A549 (cell line): ENCODE measurements around the gene MADD. TPM values are rescaled to one million over a fixed set of nuclear protein-coding genes. Genes with fewer than 3 reads are reported as not detected.
A peak's percentile ranks its signal among the peaks of the same experiment; 100 is the strongest.

ENCODE experiments used
- ATAC-seq, 2 experiments: fragments of 200-7000 bp in 1 of 2; fragments of >200 bp in 1 of 2; cut with Nextera tagmentation in 1 of 2; cut with Tn5 transposase in 1 of 2; 3 replicates each; pipeline versions ENCODE4 v1.8.0 to v1.9.1; 2018 to 2020; ENCODE audit warnings: mild to moderate bottlenecking in 1 of 2, moderate library complexity in 1 of 2
- CTCF ChIA-PET: fragments of 300-600 bp; sonication (Branson Sonifier 250); formaldehyde crosslinking; extraction: SDS; loops from one replicate; lab custom pipeline; 2021; ENCODE audit warnings: antibody characterized with exemption, inconsistent platforms; lab: Yijun Ruan, JAX
- POLR2A ChIA-PET: fragments of 350-600 bp; formaldehyde crosslinking; extraction: SDS; loops from one replicate; lab custom pipeline; 2021; ENCODE audit warnings: antibody characterized with exemption, inconsistent platforms; lab: Yijun Ruan, JAX
- DNase-seq, 2 experiments: peaks; one replicate each; pipeline versions ENCODE4 v3.0.0 to v3.0.0-alpha.2; 2011 to 2016; ENCODE audit warnings: low read depth in 1 of 2, low spot score in 1 of 2
- FAIRE-seq: peaks from 2 replicates; lab custom pipeline; 2011; peaks lifted over from hg19 to GRCh38; lab: Jason Lieb, UNC
- H3K27ac ChIP-seq, 2 experiments: fragments of >200 bp; sonication (Bioruptor Twin); formaldehyde crosslinking; 3 replicates each; pipeline ENCODE4 v1.5.1; 2016 to 2017
- H3K4me1 ChIP-seq: fragments of >200 bp; sonication (Bioruptor Twin); formaldehyde crosslinking; 3 replicates; pipeline ENCODE4 v1.6.1; 2016
- H3K4me2 ChIP-seq: fragments of >200 bp; sonication (Bioruptor Twin); formaldehyde crosslinking; 3 replicates; pipeline ENCODE4 v1.6.1; 2016
- H3K4me3 ChIP-seq: fragments of >200 bp; sonication (Bioruptor Twin); formaldehyde crosslinking; 3 replicates; pipeline ENCODE4 v1.5.1; 2016
- H3K9me3 ChIP-seq: fragments of >200 bp; sonication (Bioruptor Twin); formaldehyde crosslinking; 3 replicates; pipeline ENCODE4 v1.6.1; 2016
- ATOH8 ChIP-seq: fragments of 250-450 bp; sonication (Bioruptor Pico); IDR thresholded peaks from 2 replicates; pipeline ENCODE4 v1.5.0; 2020; ENCODE audit warnings: low read depth, mild to moderate bottlenecking, moderate library complexity
- BHLHE40 ChIP-seq: IDR thresholded peaks from 2 replicates; pipeline ENCODE4 v1.6.1; 2012; ENCODE audit warnings: low read depth, low read length, inconsistent platforms
- CBX2 ChIP-seq: fragments of 200-600 bp; sonication (generic); IDR thresholded peaks from 2 replicates; pipeline ENCODE4 v1.6.1; 2016; ENCODE audit warnings: low read depth, mild to moderate bottlenecking, borderline replicate concordance
- CHD2 ChIP-seq: fragments of 150-350 bp; IDR thresholded peaks from 2 replicates; pipeline ENCODE4 v1.6.1; 2014; ENCODE audit warnings: low read length; ENCODE audit not compliant: partially characterized antibody
- CHD4 ChIP-seq: fragments of 200-600 bp; sonication (generic); IDR thresholded peaks from 2 replicates; pipeline ENCODE4 v1.6.1; 2016; ENCODE audit warnings: antibody characterized with exemption, mild to moderate bottlenecking, borderline replicate concordance
- EHF ChIP-seq: fragments of 250-450 bp; sonication (Bioruptor Pico); IDR thresholded peaks from 2 replicates; pipeline ENCODE4 v1.5.0; 2020; ENCODE audit warnings: mild to moderate bottlenecking
- FOXS1 ChIP-seq: fragments of 250-450 bp; sonication (Bioruptor Pico); IDR thresholded peaks from 2 replicates; pipeline ENCODE4 v1.5.0; 2020; ENCODE audit warnings: mild to moderate bottlenecking, moderate library complexity
- HES2 ChIP-seq: fragments of >200 bp; sonication (Bioruptor Twin); formaldehyde crosslinking; IDR thresholded peaks from 2 replicates; pipeline ENCODE4 v1.6.1; 2016
- HEYL ChIP-seq: fragments of 250-450 bp; sonication (Bioruptor Pico); IDR thresholded peaks from 2 replicates; pipeline ENCODE4 v1.8.0; 2021; ENCODE audit warnings: mild to moderate bottlenecking, moderate library complexity
- HMGXB4 ChIP-seq: fragments of 250-450 bp; sonication (Bioruptor Pico); IDR thresholded peaks from 2 replicates; pipeline ENCODE4 v1.5.0; 2021; ENCODE audit warnings: mild to moderate bottlenecking, moderate library complexity, borderline replicate concordance
- HOXA7 ChIP-seq: fragments of 250-450 bp; sonication (Bioruptor Pico); IDR thresholded peaks from 2 replicates; pipeline ENCODE4 v1.5.0; 2020; ENCODE audit warnings: mild to moderate bottlenecking, moderate library complexity
- HOXB13 ChIP-seq: fragments of 250-450 bp; sonication (Bioruptor Pico); IDR thresholded peaks from 2 replicates; pipeline ENCODE4 v1.5.0; 2020; ENCODE audit warnings: low read depth, mild to moderate bottlenecking, moderate library complexity
- JUN ChIP-seq, 2 experiments: fragments of >200 bp; sonication (Bioruptor Twin); formaldehyde crosslinking; IDR thresholded peaks; 2 replicates in 1 of 2; 3 replicates in 1 of 2; pipeline ENCODE4 v1.6.1; 2016 to 2017
- NFE2L2 ChIP-seq: fragments of 150-350 bp; conservative IDR thresholded peaks from 2 replicates; pipeline ENCODE4 v1.6.1; 2014; ENCODE audit warnings: low read length
- PHF8 ChIP-seq: fragments of 200-600 bp; sonication (generic); IDR thresholded peaks from 2 replicates; pipeline ENCODE4 v1.6.1; 2016; ENCODE audit warnings: low read depth, mild to moderate bottlenecking, antibody characterized with exemption, moderate library complexity, borderline replicate concordance
- POLR2A ChIP-seq: IDR thresholded peaks from 2 replicates; pipeline ENCODE4 v1.6.1; 2012; ENCODE audit warnings: mild to moderate bottlenecking, low read length
- POLR2AphosphoS2 ChIP-seq: conservative IDR thresholded peaks from 2 replicates; pipeline ENCODE4 v1.6.1; 2012; ENCODE audit warnings: low read length, improper control_type of control experiment, inconsistent platforms
- REST ChIP-seq: fragments of 200-600 bp; sonication (generic); IDR thresholded peaks from 2 replicates; pipeline ENCODE4 v1.6.1; 2016; ENCODE audit warnings: antibody characterized with exemption, mild to moderate bottlenecking, moderate library complexity
- ZNF302 ChIP-seq: fragments of 250-450 bp; sonication (Bioruptor Pico); IDR thresholded peaks from 2 replicates; pipeline ENCODE4 v1.9.0; 2021; ENCODE audit warnings: inconsistent platforms, mild to moderate bottlenecking, moderate library complexity
- WGBS: methylation state at CpG from one replicate; pipeline ENCODE4 v1.1.6; 2017; ENCODE audit errors: missing lambda C conversion rate; 5-methylcytosine and 5-hydroxymethylcytosine counted together
- polyA plus RNA-seq, 4 experiments: library from polyadenylated mRNA; depleted of rRNA in 3 of 4; stranded (reverse); fragments of >200 nt; fragmentation: RNase III in 1 of 4; extraction: RNeasy Plus Mini Kit Qiagen cat#74134 plus additional on column Dnase treatment in 1 of 4; gene quantifications; 2 replicates in 3 of 4; 3 replicates in 1 of 4; pipeline ENCODE4 v1.2.3, GENCODE V29; 2011 to 2017
- TF ChIP-seq, protein P1 (sequence below): fragments of 150-350 bp; IDR thresholded peaks from 2 replicates; pipeline ENCODE4 v1.6.1; 2014; ENCODE audit warnings: low read depth, mild to moderate bottlenecking, low read length
- TF ChIP-seq, protein P2 (sequence below): IDR thresholded peaks from 2 replicates; pipeline ENCODE4 v1.6.1; 2012

MADD gene
- polyA plus RNA-seq, 2 of the 4 experiments (the other 2 are of a cell fraction) = 16.7 to 25.2 TPM

DNA sequence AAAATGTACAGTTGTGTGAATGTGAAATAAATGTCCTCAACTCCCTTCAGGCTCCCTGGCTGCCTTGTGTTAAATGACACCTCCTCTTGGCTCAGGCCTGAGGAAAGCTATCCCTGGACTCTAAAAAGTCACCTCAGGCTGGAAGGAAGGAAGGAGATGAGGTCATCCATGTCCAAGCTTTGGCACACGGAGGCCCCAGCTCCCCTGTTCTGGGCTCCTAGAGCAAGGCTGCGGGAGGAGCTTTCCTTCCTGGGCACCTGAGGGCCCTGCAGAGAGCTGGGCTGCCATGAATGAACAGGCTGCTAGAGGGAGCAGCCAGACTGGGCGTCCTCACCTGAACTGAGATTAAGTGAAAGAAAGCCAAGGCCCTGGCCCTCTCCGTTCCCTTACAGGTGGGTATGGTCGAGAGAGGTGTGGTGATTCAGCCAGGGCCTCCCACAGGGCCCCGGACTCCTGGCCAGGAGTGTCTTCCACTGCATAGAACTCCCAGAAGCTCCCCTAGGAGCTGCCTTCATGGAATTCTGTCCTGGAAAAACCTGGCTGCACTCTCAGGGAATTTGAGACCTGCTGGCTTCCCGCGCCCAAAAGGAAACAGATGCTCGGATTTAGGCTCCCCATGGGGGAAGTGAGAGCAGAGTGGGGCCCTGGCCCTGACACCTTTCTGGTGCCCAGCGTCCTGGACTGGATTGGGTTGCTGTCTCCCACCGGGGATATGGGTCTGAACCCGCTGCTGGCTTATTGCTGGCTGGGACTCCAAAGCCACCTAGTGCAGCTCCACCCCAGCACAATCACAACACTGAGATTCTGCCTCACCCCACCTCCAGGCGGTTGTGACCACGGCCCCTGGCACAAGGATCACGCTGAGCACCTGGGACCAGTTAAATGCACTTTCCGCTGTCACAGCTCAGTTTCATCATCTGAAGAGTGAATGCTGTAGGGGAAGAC, 60.3 kb downstream of the MADD start:
- no peak overlapping the region for H3K27ac ChIP-seq
- CTCF ChIA-PET = interaction anchor here (0.8 to 0.9 kb wide), 2 partner anchors 25 to 71 kb away, joined by 3 to 5 read pairs; no protein-coding TSS in a partner anchor
- WGBS = 84% methylated on average over 13 of the region's 16 CpGs

GRCh38 chr11:47331454-47332302, 61.7 kb downstream of the MADD start:
- FAIRE-seq (no peak), DNase-seq (no peak), ATAC-seq (no peak)
- Histone ChIP-seq H3K4me3 (no peak overlapping the region), H3K4me1 (no peaks in the 10 kb centered on the region), H3K4me2 (no peak overlapping the region), H3K9me3 (no peaks in the 10 kb centered on the region), H3K27ac (no peak overlapping the region)
- 91% methylated on average over 17 of the region's 21 CpGs for WGBS
- ChIA-PET CTCF (interaction anchor here (1.7 to 2.7 kb wide), 2 partner anchors 23 to 98 kb away, joined by 3 to 16 read pairs; no protein-coding TSS in a partner anchor), POLR2A (no interaction called here)
- TF ChIP-seq HES2 = no peak
- 0 out of 5 replicates have a peak, but pooled peaks of 1 of the 2 experiments have one; percentile 12 for TF ChIP-seq JUN (IDR thresholded peaks at IDR 0.05)

More for the DNA sequence above, 60.3 kb downstream of the MADD start:
- FAIRE-seq = no peak
- Histone ChIP-seq H3K4me2 (no peak overlapping the region), H3K9me3 (no peaks in the 10 kb centered on the region), H3K4me3 (no peak overlapping the region), H3K4me1 (no peaks in the 10 kb centered on the region)
- no peak for TF ChIP-seq POLR2AphosphoS2
- TF ChIP-seq HOXA7 (CRISPR knock-in tag) = no peak
- TF ChIP-seq CHD2 = no peak
- no peak for TF ChIP-seq EHF
- no peak for TF ChIP-seq CHD4
- TF ChIP-seq HOXB13 (CRISPR knock-in tag) = no peak
- TF ChIP-seq, protein P1, sequence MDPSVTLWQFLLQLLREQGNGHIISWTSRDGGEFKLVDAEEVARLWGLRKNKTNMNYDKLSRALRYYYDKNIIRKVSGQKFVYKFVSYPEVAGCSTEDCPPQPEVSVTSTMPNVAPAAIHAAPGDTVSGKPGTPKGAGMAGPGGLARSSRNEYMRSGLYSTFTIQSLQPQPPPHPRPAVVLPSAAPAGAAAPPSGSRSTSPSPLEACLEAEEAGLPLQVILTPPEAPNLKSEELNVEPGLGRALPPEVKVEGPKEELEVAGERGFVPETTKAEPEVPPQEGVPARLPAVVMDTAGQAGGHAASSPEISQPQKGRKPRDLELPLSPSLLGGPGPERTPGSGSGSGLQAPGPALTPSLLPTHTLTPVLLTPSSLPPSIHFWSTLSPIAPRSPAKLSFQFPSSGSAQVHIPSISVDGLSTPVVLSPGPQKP = no peak
- TF ChIP-seq PHF8 = no peak
- no peak for TF ChIP-seq CBX2
- no peak for TF ChIP-seq FOXS1 (CRISPR knock-in tag)
- no peak for TF ChIP-seq HEYL (CRISPR knock-in tag)
- POLR2A ChIA-PET = no interaction called here
- DNase-seq = no peak
- ATAC-seq = peak in 1 of 2 experiments; percentile 17; a peak in 2 of 6 replicates

DNA sequence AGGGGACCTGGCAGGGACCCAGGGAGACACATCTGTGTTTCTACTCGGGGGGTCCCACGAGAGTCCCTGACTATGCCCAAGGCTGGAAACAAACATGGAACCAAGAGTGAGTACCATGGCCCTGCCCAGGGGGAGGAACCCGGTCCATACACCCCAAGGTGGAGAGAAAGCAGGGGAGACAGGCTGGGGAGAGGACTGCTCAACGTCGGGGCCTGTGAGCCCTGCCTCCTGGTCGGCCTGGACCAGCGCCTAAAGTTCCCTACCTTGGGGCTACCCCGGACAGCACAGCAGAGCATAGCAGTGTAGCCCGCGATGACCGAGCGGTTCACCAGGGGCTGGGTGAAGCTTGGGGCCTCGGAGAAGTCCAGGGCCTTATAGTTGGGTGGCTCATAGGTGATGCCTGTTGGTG, 62.4 kb downstream of the MADD start:
- Histone ChIP-seq H3K4me1 (peaks cover 3% of the 10 kb centered on the region; the same call in 1 of the 3 replicates), H3K4me2 (no peak overlapping the region), H3K4me3 (no peak overlapping the region), H3K9me3 (no peaks in the 10 kb centered on the region), H3K27ac (no peak overlapping the region)
- ATAC-seq = no peak
- ChIA-PET CTCF (interaction anchor here (1.7 to 2.7 kb wide), 2 partner anchors 23 to 98 kb away, joined by 3 to 16 read pairs; no protein-coding TSS in a partner anchor), POLR2A (no interaction called here)
- DNase-seq = no peak
- no peak for FAIRE-seq
- 77% methylated on average over 13 of the region's 13 CpGs for WGBS
- TF ChIP-seq POLR2A = no peak
- no peak for TF ChIP-seq HMGXB4
- no peak for TF ChIP-seq ATOH8
- TF ChIP-seq BHLHE40 = no peak
- TF ChIP-seq ZNF302 (CRISPR knock-in tag) = no peak
- TF ChIP-seq, protein P2, sequence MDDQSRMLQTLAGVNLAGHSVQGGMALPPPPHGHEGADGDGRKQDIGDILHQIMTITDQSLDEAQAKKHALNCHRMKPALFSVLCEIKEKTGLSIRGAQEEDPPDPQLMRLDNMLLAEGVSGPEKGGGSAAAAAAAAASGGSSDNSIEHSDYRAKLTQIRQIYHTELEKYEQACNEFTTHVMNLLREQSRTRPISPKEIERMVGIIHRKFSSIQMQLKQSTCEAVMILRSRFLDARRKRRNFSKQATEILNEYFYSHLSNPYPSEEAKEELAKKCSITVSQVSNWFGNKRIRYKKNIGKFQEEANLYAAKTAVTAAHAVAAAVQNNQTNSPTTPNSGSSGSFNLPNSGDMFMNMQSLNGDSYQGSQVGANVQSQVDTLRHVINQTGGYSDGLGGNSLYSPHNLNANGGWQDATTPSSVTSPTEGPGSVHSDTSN = no peak
- TF ChIP-seq NFE2L2 = no peak
- no peak for TF ChIP-seq CHD2
- TF ChIP-seq REST = no peak
